CD14-positive monocyte (primary cell): Measurements from ENCODE around the gene USHBP1. TPM values are rescaled to one million over a fixed set of nuclear protein-coding genes. Genes with fewer than 3 reads are reported as not detected.

Experiments used
- DNase-seq, 3 donors: peaks; one replicate each; pipeline ENCODE4 v3.0.0-alpha.2; 2011 to 2022
- H2AFZ ChIP-seq: 2 replicates; pipeline ENCODE4 v1.6.0; 2012; ENCODE audit warnings: mild to moderate bottlenecking, low read depth, low read length, inconsistent platforms; ENCODE audit not compliant: insufficient read depth, poor library complexity, severe bottlenecking
- H3K27ac ChIP-seq, 2 donors: 1 replicate in 1 of 2; 2 replicates in 1 of 2; pipeline ENCODE4 v1.5.1; 2012 to 2013; ENCODE audit warnings: low read length in 2 of 2, control low read depth in 1 of 2, inconsistent platforms in 1 of 2, low read depth in 1 of 2, mild to moderate bottlenecking in 1 of 2
- H3K27me3 ChIP-seq, 2 donors: one replicate each; pipeline versions ENCODE4 v1.6.0 to v1.6.1; 2011 to 2013; ENCODE audit warnings: low read length in 2 of 2; ENCODE audit not compliant: control insufficient read depth in 2 of 2, insufficient read depth in 2 of 2
- H3K36me3 ChIP-seq, 2 donors: replicated peaks in 1 of 2; 1 replicate in 1 of 2; 2 replicates in 1 of 2; pipeline versions ENCODE4 v1.5.1 to v1.6.1; 2012 to 2013; ENCODE audit warnings: low read length in 2 of 2, control low read depth in 1 of 2, inconsistent platforms in 1 of 2, mild to moderate bottlenecking in 1 of 2; ENCODE audit not compliant: insufficient read depth in 2 of 2, control insufficient read depth in 1 of 2
- H3K4me1 ChIP-seq, 2 donors: 1 replicate in 1 of 2; 2 replicates in 1 of 2; pipeline versions ENCODE4 v1.5.1 to v1.6.1; 2012 to 2013; ENCODE audit warnings: low read length in 2 of 2, control low read depth in 1 of 2, inconsistent platforms in 1 of 2, mild to moderate bottlenecking in 1 of 2, moderate library complexity in 1 of 2; ENCODE audit not compliant: insufficient read depth in 2 of 2, control insufficient read depth in 1 of 2
- H3K4me2 ChIP-seq: replicated peaks from 2 replicates; pipeline ENCODE3; 2012; ENCODE audit warnings: low read length, moderate library complexity, mild to moderate bottlenecking; ENCODE audit not compliant: poor library complexity, severe bottlenecking; ENCODE audit errors: extremely low read depth
- H3K4me3 ChIP-seq, 3 experiments: fragments of 200-600 bp in 1 of 3; sonication (generic) in 1 of 3; replicated peaks in 1 of 3; 1 replicate in 2 of 3; 2 replicates in 1 of 3; pipeline ENCODE4 v1.5.1; 2011 to 2013; ENCODE audit warnings: low read length in 3 of 3, mild to moderate bottlenecking in 3 of 3, control low read depth in 2 of 3, low read depth in 2 of 3, inconsistent platforms in 1 of 3, moderate library complexity in 1 of 3
- H3K79me2 ChIP-seq: 2 replicates; pipeline ENCODE4 v1.6.0; 2012; ENCODE audit warnings: mild to moderate bottlenecking, control low read depth, inconsistent platforms, low read length, moderate library complexity; ENCODE audit not compliant: insufficient read depth
- H3K9ac ChIP-seq: 2 replicates; pipeline ENCODE4 v1.6.0; 2017; ENCODE audit warnings: low read length, mild to moderate bottlenecking; ENCODE audit not compliant: insufficient read depth, poor library complexity, severe bottlenecking
- H3K9me3 ChIP-seq, 2 donors: replicated peaks in 1 of 2; 1 replicate in 1 of 2; 2 replicates in 1 of 2; pipeline versions ENCODE4 v1.5.1 to v1.6.1; 2012 to 2013; ENCODE audit warnings: low read length in 2 of 2, control low read depth in 1 of 2; ENCODE audit not compliant: control insufficient read depth in 1 of 2, insufficient read depth in 1 of 2
- H4K20me1 ChIP-seq: 2 replicates; pipeline ENCODE4 v1.6.0; 2012; ENCODE audit warnings: mild to moderate bottlenecking, low read length, control low read depth, moderate library complexity; ENCODE audit not compliant: insufficient read depth
- H3K27ac Mint-ChIP-seq, 7 donors: one replicate each; pipeline ENCODE4 v1.8.0; 2020; ENCODE audit warnings: mild to moderate bottlenecking in 7 of 7, mixed read lengths in 7 of 7, moderate library complexity in 6 of 7, inconsistent platforms in 2 of 7
- H3K27me3 Mint-ChIP-seq, 3 donors: one replicate each; pipeline ENCODE4 v1.8.0; 2021 to 2022; ENCODE audit warnings: low read depth in 3 of 3, mild to moderate bottlenecking in 3 of 3, mixed read lengths in 3 of 3, moderate library complexity in 3 of 3, inconsistent platforms in 1 of 3
- H3K36me3 Mint-ChIP-seq, 2 donors: one replicate each; pipeline ENCODE4 v1.8.0; 2020; ENCODE audit warnings: mixed read lengths in 2 of 2, inconsistent platforms in 1 of 2, mild to moderate bottlenecking in 1 of 2
- H3K4me1 Mint-ChIP-seq: one replicate; pipeline ENCODE4 v1.8.0; 2020; ENCODE audit warnings: mild to moderate bottlenecking, mixed read lengths
- H3K4me3 Mint-ChIP-seq, 2 donors: one replicate each; pipeline ENCODE4 v1.8.0; 2020; ENCODE audit warnings: mild to moderate bottlenecking in 2 of 2, mixed read lengths in 2 of 2, moderate library complexity in 1 of 2
- H3K9me3 Mint-ChIP-seq, 7 donors: one replicate each; pipeline ENCODE4 v1.8.0; 2020 to 2022; ENCODE audit warnings: mixed read lengths in 7 of 7, mild to moderate bottlenecking in 6 of 7, moderate library complexity in 6 of 7, inconsistent platforms in 2 of 7
- CTCF ChIP-seq: fragments of 200-600 bp; IDR thresholded peaks from one replicate; pipeline ENCODE4 v1.8.0; 2022; ENCODE audit warnings: antibody characterized with exemption, mild to moderate bottlenecking
- WGBS: methylation state at CpG from one replicate; pipeline ENCODE4 v1.1.5; 2013; ENCODE audit warnings: missing lambda C conversion rate; ENCODE audit not compliant: insufficient coverage; 5-methylcytosine and 5-hydroxymethylcytosine counted together
- intact Hi-C, 2 donors: fragments of 100-400 bp; cut with micrococcal nuclease; formaldehyde crosslinking; loops; one replicate each; pipeline versions ENCODE4 v1.15.0 to v1.15.1; 2023
- polyA plus RNA-seq, 3 donors: library from polyadenylated mRNA; depleted of rRNA in 1 of 3; unstranded in 2 of 3; stranded (reverse) in 1 of 3; fragments of 300-500 nt in 2 of 3; fragments of >200 nt in 1 of 3; fragmentation: Illumina TruSeq in 2 of 3; gene quantifications; 1 replicate in 2 of 3; 2 replicates in 1 of 3; pipeline ENCODE4 v1.2.3, GENCODE V29; 2012 to 2021

The USHBP1 gene
- polyA plus RNA-seq, 3 donors, result not detected

- no peaks in the 10 kb centered on the region for H3K79me2 ChIP-seq
- no peak for DNase-seq
- peaks cover 5% of the 10 kb centered on the region for H3K4me1 Mint-ChIP-seq
- no peak overlapping the region for H3K27ac ChIP-seq
- H3K27me3 ChIP-seq, result no peaks in the 10 kb centered on the region
- no peaks in the 10 kb centered on the region for H3K36me3 ChIP-seq
- H4K20me1 ChIP-seq, result no peaks in the 10 kb centered on the region
- peaks cover 0 to 2% (median 0%) of the 10 kb centered on the region in 7 donors for H3K9me3 Mint-ChIP-seq
- no peaks in the 10 kb centered on the region for H3K9me3 ChIP-seq
- no peak overlapping the region for H3K4me2 ChIP-seq
- H3K4me3 Mint-ChIP-seq, result no peak overlapping the region
- peaks cover 0 to 6% (median 2%) of the 10 kb centered on the region in 3 donors for H3K27me3 Mint-ChIP-seq
- no peak overlapping the region for H3K9ac ChIP-seq
- no peaks in the 10 kb centered on the region for H3K36me3 Mint-ChIP-seq
- no peak overlapping the region for H2AFZ ChIP-seq
- H3K4me3 ChIP-seq, result no peak overlapping the region
- H3K4me1 ChIP-seq, result no peaks in the 10 kb centered on the region
- no peak overlapping the region for H3K27ac Mint-ChIP-seq
- no peak for TF ChIP-seq CTCF
- intact Hi-C loops, result loop anchor here in 1 of 2 donors (2.0 kb wide), 1 partner anchor 24 kb away; no protein-coding TSS in a partner anchor
- WGBS, result 100% methylated on average over 6 of the region's 9 CpGs
These were observed 5.3 kb downstream of the USHBP1 start for GRCh38 chr19:17259118-17259780.

GRCh38 chr19:17256130-17256529 is 8.4 kb downstream of the USHBP1 start:
- no peak overlapping the region for H3K4me3 Mint-ChIP-seq
- intact Hi-C loops, result no loop called here
- TF ChIP-seq CTCF, result no peak
- H3K9me3 Mint-ChIP-seq, result peaks cover 0 to 2% (median 0%) of the 10 kb centered on the region in 7 donors
- Histone ChIP-seq H3K4me3 (no peak overlapping the region), H3K27me3 (no peaks in the 10 kb centered on the region), H4K20me1 (no peaks in the 10 kb centered on the region), H2AFZ (no peak overlapping the region), H3K9me3 (no peaks in the 10 kb centered on the region), H3K4me2 (no peak overlapping the region), H3K4me1 (no peaks in the 10 kb centered on the region), H3K36me3 (no peaks in the 10 kb centered on the region), H3K79me2 (no peaks in the 10 kb centered on the region), H3K9ac (no peak overlapping the region), H3K27ac (no peak overlapping the region)
- H3K4me1 Mint-ChIP-seq, result peaks cover 5% of the 10 kb centered on the region
- no peaks in the 10 kb centered on the region for H3K36me3 Mint-ChIP-seq
- 84% methylated on average over 3 of the region's 3 CpGs for WGBS
- no peak overlapping the region for H3K27ac Mint-ChIP-seq
- H3K27me3 Mint-ChIP-seq, result peaks cover 2 to 8% (median 5%) of the 10 kb centered on the region in 3 donors
- no peak for DNase-seq
